Body of pancreas (tissue), 4 donors: ENCODE data around the gene HSD17B10.

Experiments used
- CTCF ChIP-seq, 7 experiments: fragments of 450-650 bp in 4 of 7; fragments of 200-600 bp in 3 of 7; sonication (generic) in 3 of 7; IDR thresholded peaks; one replicate each; pipeline ENCODE4 v1.5.1; 2016 to 2019; ENCODE audit warnings: antibody characterized with exemption in 7 of 7
- POLR2A ChIP-seq, 3 donors: fragments of 450-650 bp; IDR thresholded peaks; one replicate each; pipeline ENCODE4 v1.6.1; 2016; ENCODE audit warnings: antibody characterized with exemption in 3 of 3, mild to moderate bottlenecking in 2 of 3

GRCh38 chrX:53438832-53439230 lies 4.7 kb upstream of the HSD17B10 start:
- TF ChIP-seq CTCF (IDR thresholded peaks at IDR 0.05), result no peak
- no peak for TF ChIP-seq POLR2A (IDR thresholded peaks at IDR 0.05)
